Mesendoderm (in vitro differentiated cells): ENCODE measurements around the gene PRR5L. TPM values are rescaled to one million over a fixed set of nuclear protein-coding genes. Genes with fewer than 3 reads are reported as not detected.
A peak's percentile ranks its signal among the peaks of the same experiment; 100 is the strongest.

Experiments
- DNase-seq: peaks from one replicate; pipeline ENCODE4 v3.0.0; 2013
- H2AK5ac ChIP-seq: 2 replicates; pipeline ENCODE4 v1.6.1; 2013; ENCODE audit warnings: low read length, inconsistent platforms
- H2BK120ac ChIP-seq: 2 replicates; pipeline ENCODE4 v1.6.1; 2013; ENCODE audit warnings: low read depth, mild to moderate bottlenecking, low read length, moderate library complexity, mixed read lengths
- H2BK15ac ChIP-seq: replicated peaks from 2 replicates; pipeline ENCODE4 v1.6.1; 2013; ENCODE audit warnings: low read depth, mild to moderate bottlenecking, moderate library complexity
- H2BK5ac ChIP-seq: 2 replicates; pipeline ENCODE4 v1.6.1; 2013; ENCODE audit warnings: low read length, inconsistent platforms
- H3K18ac ChIP-seq: 2 replicates; pipeline ENCODE4 v1.6.1; 2013; ENCODE audit warnings: mild to moderate bottlenecking, low read length, mixed read lengths
- H3K23ac ChIP-seq: one replicate; pipeline ENCODE4 v1.6.1; 2013; ENCODE audit warnings: low read length
- H3K27ac ChIP-seq: 2 replicates; pipeline ENCODE4 v1.5.1; 2013; ENCODE audit warnings: low read depth, mild to moderate bottlenecking, inconsistent platforms, low read length, moderate library complexity
- H3K27me3 ChIP-seq: 2 replicates; pipeline ENCODE4 v1.6.1; 2013; ENCODE audit warnings: low read length, control low read depth, mild to moderate bottlenecking, inconsistent platforms; ENCODE audit not compliant: insufficient read depth, poor library complexity
- H3K36me3 ChIP-seq: 2 replicates; pipeline ENCODE4 v1.6.1; 2013; ENCODE audit warnings: low read length, inconsistent platforms; ENCODE audit not compliant: control insufficient read depth, insufficient read depth
- H3K4ac ChIP-seq: one replicate; pipeline ENCODE4 v1.6.1; 2013; ENCODE audit warnings: low read depth, mild to moderate bottlenecking, low read length, moderate library complexity
- H3K4me1 ChIP-seq: 2 replicates; pipeline ENCODE4 v1.6.1; 2013; ENCODE audit warnings: low read depth, low read length, inconsistent platforms; ENCODE audit not compliant: control insufficient read depth
- H3K4me2 ChIP-seq: 2 replicates; pipeline ENCODE4 v1.6.1; 2013; ENCODE audit warnings: low read length
- H3K4me3 ChIP-seq: 2 replicates; pipeline ENCODE4 v1.5.1; 2013; ENCODE audit warnings: mild to moderate bottlenecking, low read length
- H3K56ac ChIP-seq: one replicate; pipeline ENCODE4 v1.6.1; 2013; ENCODE audit warnings: low read length
- H3K79me1 ChIP-seq: 2 replicates; pipeline ENCODE4 v1.6.1; 2013; ENCODE audit warnings: low read length, inconsistent platforms
- H3K79me2 ChIP-seq: 2 replicates; pipeline ENCODE4 v1.6.1; 2013; ENCODE audit warnings: mild to moderate bottlenecking, low read length; ENCODE audit not compliant: control insufficient read depth, insufficient read depth
- H3K9ac ChIP-seq: 2 replicates; pipeline ENCODE4 v1.6.1; 2013; ENCODE audit warnings: low read length, inconsistent platforms
- H4K5ac ChIP-seq: one replicate; pipeline ENCODE4 v1.6.1; 2013; ENCODE audit warnings: low read length
- H4K8ac ChIP-seq: one replicate; pipeline ENCODE4 v1.6.1; 2013; ENCODE audit warnings: low read depth, mild to moderate bottlenecking, control low read depth, low read length, moderate library complexity
- WGBS: extraction: QIAGEN DNeasy Blood & Tissue Kit; methylation state at CpG from one replicate; pipeline ENCODE4 v1.1.7; 2013; ENCODE audit warnings: low lambda C conversion rate, missing lambda C conversion rate; ENCODE audit not compliant: insufficient coverage; ENCODE audit errors: extremely low coverage; 5-methylcytosine and 5-hydroxymethylcytosine counted together
- polyA plus RNA-seq, 2 experiments: library from polyadenylated mRNA; stranded (reverse); fragments of 200-250 nt; gene quantifications; one replicate each; pipeline ENCODE4 v1.2.3, GENCODE V29; 2013

The PRR5L gene
- polyA plus RNA-seq (2013, experiment 1 of 2), result 3.8 TPM
- 3.4 TPM for polyA plus RNA-seq (2013, experiment 2 of 2)

- Histone ChIP-seq H3K4ac (no peak within 1 kb of the TSS), H3K36me3 (no peaks in the 10 kb centered on the region), H3K9ac (no peak within 1 kb of the TSS), H2BK120ac (no peak within 1 kb of the TSS), H3K4me3 (no peak within 1 kb of the TSS), H3K4me1 (no peaks in the 10 kb centered on the region), H4K8ac (no peak within 1 kb of the TSS), H3K27ac (no peak within 1 kb of the TSS), H3K56ac (no peak within 1 kb of the TSS), H3K79me2 (no peaks in the 10 kb centered on the region), H2AK5ac (no peak within 1 kb of the TSS), H3K23ac (no peak within 1 kb of the TSS), H2BK15ac (no peak within 1 kb of the TSS), H3K18ac (no peak within 1 kb of the TSS), H2BK5ac (no peak within 1 kb of the TSS), H3K27me3 (no peaks in the 10 kb centered on the region), H4K5ac (no peak within 1 kb of the TSS), H3K4me2 (no peak within 1 kb of the TSS), H3K79me1 (no peaks in the 10 kb centered on the region)
- WGBS, result no CpG with 5 or more reads among the region's 3 CpGs
- no peak for DNase-seq
Observed at GRCh38 chr11:36295926-36296325, at the start of gene PRR5L. PRR5L (plus strand) TSS chr11:36296288; CDS start chr11:36401122, 104,834 bp downstream.

DNA sequence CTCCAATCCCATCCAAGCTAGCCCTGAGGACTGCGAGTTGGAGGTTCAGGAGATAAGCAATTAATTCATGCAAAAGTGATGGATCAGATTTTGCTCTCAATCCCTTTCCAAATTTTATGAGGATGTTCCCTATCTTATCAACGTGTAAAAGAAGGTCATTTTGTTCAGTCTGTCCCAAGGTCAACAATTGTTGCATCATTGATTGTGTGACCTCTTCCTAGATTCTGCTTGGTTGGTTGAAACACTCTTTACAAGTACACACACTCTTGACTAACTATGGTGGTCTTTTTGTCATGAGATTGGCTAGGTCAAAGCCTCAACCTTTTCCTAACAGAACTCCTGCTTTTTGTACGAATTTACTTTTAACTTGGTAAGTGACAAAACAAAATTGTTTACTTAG lies 48.6 kb upstream of the PRR5L start:
- no peaks in the 10 kb centered on the region for H3K79me2 ChIP-seq
- DNase-seq, result no peak

GRCh38 chr11:36248436-36248835 lies 47.7 kb upstream of the PRR5L start:
- no peak overlapping the region for H3K23ac ChIP-seq
- H3K4me2 ChIP-seq, result no peak overlapping the region
- WGBS, result no CpG with 5 or more reads among the region's 4 CpGs
- H3K4me3 ChIP-seq, result no peak overlapping the region
- DNase-seq, result no peak
- no peak overlapping the region for H4K5ac ChIP-seq
- H3K79me1 ChIP-seq, result no peaks in the 10 kb centered on the region
- no peak overlapping the region for H2BK5ac ChIP-seq
- H3K27ac ChIP-seq, result no peak overlapping the region
- H3K18ac ChIP-seq, result no peak overlapping the region
- H3K36me3 ChIP-seq, result no peaks in the 10 kb centered on the region
- no peak overlapping the region for H2BK15ac ChIP-seq
- H3K27me3 ChIP-seq, result no peaks in the 10 kb centered on the region
- H3K79me2 ChIP-seq, result no peaks in the 10 kb centered on the region
- H4K8ac ChIP-seq, result no peak overlapping the region
- H2AK5ac ChIP-seq, result no peak overlapping the region
- no peak overlapping the region for H2BK120ac ChIP-seq
- no peak overlapping the region for H3K4ac ChIP-seq
- H3K4me1 ChIP-seq, result no peaks in the 10 kb centered on the region
- H3K9ac ChIP-seq, result no peak overlapping the region
- H3K56ac ChIP-seq, result no peak overlapping the region

More for the DNA sequence above, 48.6 kb upstream of the PRR5L start:
- no peaks in the 10 kb centered on the region for H3K27me3 ChIP-seq
- H3K23ac ChIP-seq, result no peak overlapping the region
- no peaks in the 10 kb centered on the region for H3K79me1 ChIP-seq
- H2BK15ac ChIP-seq, result no peak overlapping the region
- H3K27ac ChIP-seq, result no peak overlapping the region
- H3K56ac ChIP-seq, result no peak overlapping the region
- H3K4me3 ChIP-seq, result no peak overlapping the region
- no peak overlapping the region for H4K8ac ChIP-seq
- H3K9ac ChIP-seq, result no peak overlapping the region
- no peaks in the 10 kb centered on the region for H3K4me1 ChIP-seq
- no peak overlapping the region for H3K4ac ChIP-seq
- no peak overlapping the region for H2BK5ac ChIP-seq
- no peak overlapping the region for H2AK5ac ChIP-seq
- no CpG with 5 or more reads among the region's 3 CpGs for WGBS
- no peak overlapping the region for H3K4me2 ChIP-seq
- no peaks in the 10 kb centered on the region for H3K36me3 ChIP-seq
- H2BK120ac ChIP-seq, result no peak overlapping the region
- no peak overlapping the region for H3K18ac ChIP-seq
- H4K5ac ChIP-seq, result no peak overlapping the region

DNA sequence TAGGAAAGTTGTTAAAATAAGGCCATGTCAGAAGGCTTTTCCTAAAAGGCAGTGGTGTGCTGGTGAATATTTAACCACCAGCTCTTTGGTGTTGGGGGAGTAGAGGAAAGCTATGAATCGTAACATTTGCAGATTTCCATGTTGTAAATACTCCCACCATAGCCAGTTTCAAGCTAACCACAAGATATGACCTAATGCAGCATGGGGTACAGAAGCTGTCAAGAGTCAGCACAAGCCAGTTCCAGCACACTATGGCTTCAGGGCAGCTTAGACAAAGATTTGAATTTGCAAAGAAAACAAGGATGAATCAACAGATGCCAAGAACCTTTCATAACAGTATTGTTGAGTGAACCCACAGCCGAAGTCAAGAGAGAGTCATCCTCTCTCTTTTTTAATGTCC lies 46.8 kb upstream of the PRR5L start:
- H3K23ac ChIP-seq, result no peak overlapping the region
- no peak overlapping the region for H3K27ac ChIP-seq
- no peaks in the 10 kb centered on the region for H3K79me1 ChIP-seq

GRCh38 chr11:36251823-36252222 lies 44.3 kb upstream of the PRR5L start:
- no peak overlapping the region for H3K18ac ChIP-seq
- no peaks in the 10 kb centered on the region for H3K27me3 ChIP-seq
- H3K4me3 ChIP-seq, result no peak overlapping the region
- H3K4me2 ChIP-seq, result no peak overlapping the region
- H4K5ac ChIP-seq, result no peak overlapping the region
- H3K79me2 ChIP-seq, result no peaks in the 10 kb centered on the region
- no peaks in the 10 kb centered on the region for H3K79me1 ChIP-seq
- no CpG with 5 or more reads among the region's 2 CpGs for whole genome bisulfite sequencing
- no peak overlapping the region for H2AK5ac ChIP-seq
- DNase-seq, result peak; percentile 14
- no peaks in the 10 kb centered on the region for H3K36me3 ChIP-seq
- H3K56ac ChIP-seq, result no peak overlapping the region
- no peak overlapping the region for H3K9ac ChIP-seq
- H2BK5ac ChIP-seq, result no peak overlapping the region
- H4K8ac ChIP-seq, result no peak overlapping the region
- H3K4me1 ChIP-seq, result no peaks in the 10 kb centered on the region
- H3K4ac ChIP-seq, result no peak overlapping the region
- H3K27ac ChIP-seq, result no peak overlapping the region
- no peak overlapping the region for H2BK120ac ChIP-seq
- no peak overlapping the region for H3K23ac ChIP-seq
- H2BK15ac ChIP-seq, result no peak overlapping the region

More for the DNA sequence above, 46.8 kb upstream of the PRR5L start:
- Histone ChIP-seq H4K5ac (no peak overlapping the region), H4K8ac (no peak overlapping the region), H3K18ac (no peak overlapping the region), H3K4me1 (no peaks in the 10 kb centered on the region), H3K4me3 (no peak overlapping the region), H2BK120ac (no peak overlapping the region), H3K27me3 (no peaks in the 10 kb centered on the region), H3K36me3 (no peaks in the 10 kb centered on the region), H2AK5ac (no peak overlapping the region), H3K9ac (no peak overlapping the region), H2BK5ac (no peak overlapping the region), H3K56ac (no peak overlapping the region), H3K4me2 (no peak overlapping the region), H3K4ac (no peak overlapping the region), H2BK15ac (no peak overlapping the region), H3K79me2 (no peaks in the 10 kb centered on the region)
- WGBS, result no CpG with 5 or more reads among the region's 2 CpGs
- DNase-seq, result no peak

GRCh38 chr11:36253238-36253637 lies 42.9 kb upstream of the PRR5L start:
- no peak overlapping the region for H3K18ac ChIP-seq
- H3K27me3 ChIP-seq, result no peaks in the 10 kb centered on the region
- H2AK5ac ChIP-seq, result no peak overlapping the region
- no peak overlapping the region for H4K8ac ChIP-seq
- no peaks in the 10 kb centered on the region for H3K36me3 ChIP-seq
- no peaks in the 10 kb centered on the region for H3K4me1 ChIP-seq
- WGBS, result no CpG with 5 or more reads among the region's 5 CpGs
- no peak overlapping the region for H4K5ac ChIP-seq
- DNase-seq, result peak; percentile 56
- no peak overlapping the region for H3K56ac ChIP-seq
- H2BK5ac ChIP-seq, result no peak overlapping the region
- no peak overlapping the region for H3K4me3 ChIP-seq
- H3K9ac ChIP-seq, result no peak overlapping the region
- H2BK15ac ChIP-seq, result no peak overlapping the region
- H2BK120ac ChIP-seq, result no peak overlapping the region
- H3K79me1 ChIP-seq, result no peaks in the 10 kb centered on the region
- no peak overlapping the region for H3K4me2 ChIP-seq
- H3K27ac ChIP-seq, result no peak overlapping the region
- no peak overlapping the region for H3K23ac ChIP-seq
- H3K79me2 ChIP-seq, result no peaks in the 10 kb centered on the region
- no peak overlapping the region for H3K4ac ChIP-seq
